ENCODE measurements around the gene ATP6V1F. TPM values are rescaled to one million over a fixed set of nuclear protein-coding genes. Genes with fewer than 3 reads are reported as not detected.
A peak's percentile ranks its signal among the peaks of the same experiment; 100 is the strongest.

Gene ATP6V1F
- total and polyA plus RNA-seq, 3 donors from 2014 or later: 133 to 414 (median 166) TPM

GRCh38 chr7:128890306-128891109, 27.9 kb downstream of the ATP6V1F start:
- intact Hi-C loops (cut with DNase I; ENCODE audit: low total_unique reads): no loop called here
- WGBS, 2 donors: 19 to 29% methylated on average over 22 to 31 of the region's 67 CpGs
- DNase-seq: no peak

GRCh38 chr7:128891110-128891941, 28.7 kb downstream of the ATP6V1F start:
- WGBS, 2 donors: 50 to 51% methylated on average over 20 to 24 of the region's 41 CpGs

More at GRCh38 chr7:128890306-128891109, 27.9 kb downstream of the ATP6V1F start:
- H3K4me1 ChIP-seq: no peaks in the 10 kb centered on the region
- H3K27me3 ChIP-seq: no peaks in the 10 kb centered on the region
- no peaks in the 10 kb centered on the region for H3K36me3 ChIP-seq (ENCODE audit: low read depth, missing control alignments)
- H3K9me3 ChIP-seq: no peaks in the 10 kb centered on the region
- TF ChIP-seq CTCF (IDR thresholded peaks at IDR 0.05) (no peak), POLR2A (IDR thresholded peaks at IDR 0.05) (no peak)
- H3K4me3 ChIP-seq: peak overlapping the region; percentile 39 to 41
- H3K27ac ChIP-seq: no peak overlapping the region

GRCh38 chr7:128891942-128892269, 29.2 kb downstream of the ATP6V1F start:
- no peak overlapping the region for H3K27ac ChIP-seq
- 75 to 89% methylated on average over 10 to 11 of the region's 11 CpGs for WGBS, 2 donors
- intact Hi-C loops (cut with DNase I; ENCODE audit: low total_unique reads): no loop called here

More at GRCh38 chr7:128891110-128891941, 28.7 kb downstream of the ATP6V1F start:
- Histone ChIP-seq H3K9me3 (no peaks in the 10 kb centered on the region), H3K27ac (no peak overlapping the region), H3K36me3 (ENCODE audit: low read depth, missing control alignments) (no peaks in the 10 kb centered on the region), H3K4me1 (no peaks in the 10 kb centered on the region), H3K4me3 (peak overlapping the region; percentile 39 to 41), H3K27me3 (no peaks in the 10 kb centered on the region)
- no peak for DNase-seq
- intact Hi-C loops (cut with DNase I; ENCODE audit: low total_unique reads): no loop called here
- TF ChIP-seq POLR2A (IDR thresholded peaks at IDR 0.05) (no peak), CTCF (IDR thresholded peaks at IDR 0.05) (no peak)

GRCh38 chr7:128892521-128893250, 30.0 kb downstream of the ATP6V1F start:
- H3K36me3 ChIP-seq (ENCODE audit: low read depth, missing control alignments): no peaks in the 10 kb centered on the region
- no peaks in the 10 kb centered on the region for H3K9me3 ChIP-seq
- TF ChIP-seq POLR2A (IDR thresholded peaks at IDR 0.05): no peak
- no peak for DNase-seq
- H3K27ac ChIP-seq: no peak overlapping the region
- H3K4me3 ChIP-seq: no peak overlapping the region
- H3K27me3 ChIP-seq: no peaks in the 10 kb centered on the region
- 91 to 93% methylated on average over 7 to 13 of the region's 13 CpGs for WGBS, 2 donors
- H3K4me1 ChIP-seq: no peaks in the 10 kb centered on the region
- intact Hi-C loops (cut with DNase I; ENCODE audit: low total_unique reads): no loop called here

More at GRCh38 chr7:128891942-128892269, 29.2 kb downstream of the ATP6V1F start:
- H3K4me3 ChIP-seq: no peak overlapping the region
- TF ChIP-seq CTCF (IDR thresholded peaks at IDR 0.05) (no peak), POLR2A (IDR thresholded peaks at IDR 0.05) (no peak)
- no peaks in the 10 kb centered on the region for H3K27me3 ChIP-seq
- DNase-seq: no peak
- no peaks in the 10 kb centered on the region for H3K9me3 ChIP-seq
- no peaks in the 10 kb centered on the region for H3K4me1 ChIP-seq
- H3K36me3 ChIP-seq (ENCODE audit: low read depth, missing control alignments): no peaks in the 10 kb centered on the region

All from testis (tissue), 3 donors.